HFFc6 (cell line): ENCODE data around the gene CDV3. TPM values are rescaled to one million over a fixed set of nuclear protein-coding genes. Genes with fewer than 3 reads are reported as not detected.

Source experiments
- DNase-seq: peaks from one replicate; pipeline ENCODE4 v3.0.0-alpha.2; 2018
- H3K27ac Mint-ChIP-seq: 2 replicates; pipeline ENCODE4 v1.8.0; 2020; ENCODE audit warnings: mild to moderate bottlenecking, mixed read lengths
- H3K27me3 Mint-ChIP-seq: 2 replicates; pipeline ENCODE4 v1.8.0; 2021; ENCODE audit warnings: mild to moderate bottlenecking, moderate library complexity, mixed read lengths; ENCODE audit not compliant: insufficient read depth
- H3K36me3 Mint-ChIP-seq: 2 replicates; pipeline ENCODE4 v1.8.0; 2021; ENCODE audit warnings: low read depth, mixed read lengths
- H3K4me1 Mint-ChIP-seq: 2 replicates; pipeline ENCODE4 v1.8.0; 2020; ENCODE audit warnings: low read depth, mixed read lengths
- H3K4me3 Mint-ChIP-seq: 2 replicates; pipeline ENCODE4 v1.8.0; 2020; ENCODE audit warnings: mild to moderate bottlenecking, moderate library complexity, mixed read lengths
- H3K9me3 Mint-ChIP-seq: 2 replicates; pipeline ENCODE4 v1.8.0; 2020; ENCODE audit warnings: mild to moderate bottlenecking, mixed read lengths
- total RNA-seq, 6 experiments: library from RNA; stranded (reverse); fragmentation: NEBNext Ultra II Directional; extraction: Animal tissue kit (Norgen Biotek cat#: 25700); gene quantifications; 2 replicates in 1 of 6; 3 replicates in 5 of 6; pipeline ENCODE4 v1.2.3, GENCODE V29; 2021
- TF ChIP-seq, protein P1 (sequence below): fragments of 200-600 bp; sonication (generic); IDR thresholded peaks from 2 replicates; pipeline ENCODE4 v1.5.0; 2021; ENCODE audit warnings: antibody characterized with exemption, mild to moderate bottlenecking

The CDV3 gene
- total RNA-seq, 6 experiments from 2014 or later: 163 to 208 (median 184) TPM

DNA sequence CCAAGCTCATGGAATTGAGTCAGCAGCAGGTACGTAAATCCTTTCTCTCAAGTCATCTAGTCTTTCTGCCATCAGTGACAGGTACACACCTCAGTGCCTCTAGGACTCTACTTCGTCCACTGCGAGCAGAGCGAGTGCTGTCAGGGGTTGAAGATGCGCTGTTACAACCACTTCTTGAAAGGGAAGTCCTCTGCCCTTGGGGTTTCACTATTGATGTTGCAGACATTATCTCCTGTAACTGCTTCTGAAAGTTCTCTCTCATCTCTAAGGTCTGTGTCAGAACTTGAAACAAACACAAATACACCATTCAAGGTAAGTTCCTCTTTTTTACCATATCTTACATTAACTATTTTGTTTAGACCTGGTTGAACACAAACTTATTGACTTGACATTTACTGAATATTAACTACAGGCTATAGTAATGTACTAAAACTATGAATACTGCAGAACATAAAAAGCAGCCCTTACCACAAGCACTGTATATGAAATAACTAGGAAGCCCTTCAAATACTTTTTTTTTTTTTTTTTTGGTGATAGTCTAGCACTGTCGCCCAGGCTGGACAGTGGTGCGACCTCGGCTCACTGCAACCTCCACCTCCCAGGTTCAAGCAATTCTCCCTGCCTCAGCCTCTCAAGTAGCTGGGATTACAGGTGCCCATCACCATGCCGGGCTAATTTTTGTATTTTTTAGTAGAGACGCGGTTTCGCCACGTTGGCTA, 46.7 kb downstream of the CDV3 start:
- H3K36me3 Mint-ChIP-seq: peaks cover 28% of the 10 kb centered on the region
- no peak overlapping the region for H3K27ac Mint-ChIP-seq
- no peak overlapping the region for H3K4me3 Mint-ChIP-seq
- DNase-seq: no peak
- H3K27me3 Mint-ChIP-seq: no peaks in the 10 kb centered on the region
- no peaks in the 10 kb centered on the region for H3K4me1 Mint-ChIP-seq
- TF ChIP-seq, protein P1, sequence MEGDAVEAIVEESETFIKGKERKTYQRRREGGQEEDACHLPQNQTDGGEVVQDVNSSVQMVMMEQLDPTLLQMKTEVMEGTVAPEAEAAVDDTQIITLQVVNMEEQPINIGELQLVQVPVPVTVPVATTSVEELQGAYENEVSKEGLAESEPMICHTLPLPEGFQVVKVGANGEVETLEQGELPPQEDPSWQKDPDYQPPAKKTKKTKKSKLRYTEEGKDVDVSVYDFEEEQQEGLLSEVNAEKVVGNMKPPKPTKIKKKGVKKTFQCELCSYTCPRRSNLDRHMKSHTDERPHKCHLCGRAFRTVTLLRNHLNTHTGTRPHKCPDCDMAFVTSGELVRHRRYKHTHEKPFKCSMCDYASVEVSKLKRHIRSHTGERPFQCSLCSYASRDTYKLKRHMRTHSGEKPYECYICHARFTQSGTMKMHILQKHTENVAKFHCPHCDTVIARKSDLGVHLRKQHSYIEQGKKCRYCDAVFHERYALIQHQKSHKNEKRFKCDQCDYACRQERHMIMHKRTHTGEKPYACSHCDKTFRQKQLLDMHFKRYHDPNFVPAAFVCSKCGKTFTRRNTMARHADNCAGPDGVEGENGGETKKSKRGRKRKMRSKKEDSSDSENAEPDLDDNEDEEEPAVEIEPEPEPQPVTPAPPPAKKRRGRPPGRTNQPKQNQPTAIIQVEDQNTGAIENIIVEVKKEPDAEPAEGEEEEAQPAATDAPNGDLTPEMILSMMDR: no peak
- no peaks in the 10 kb centered on the region for H3K9me3 Mint-ChIP-seq

GRCh38 chr3:133627789-133628188, 54.3 kb downstream of the CDV3 start:
- no peak for DNase-seq
- Mint-ChIP-seq H3K4me1 (0 out of 2 replicates have a peak, but pooled peaks cover 5% of the 10 kb centered on the region), H3K9me3 (no peaks in the 10 kb centered on the region), H3K27me3 (peaks cover 1% of the 10 kb centered on the region; the same call in 1 of the 2 replicates), H3K27ac (no peak overlapping the region), H3K36me3 (peaks cover 39% of the 10 kb centered on the region), H3K4me3 (no peak overlapping the region)
- TF ChIP-seq, protein P1: no peak

DNA sequence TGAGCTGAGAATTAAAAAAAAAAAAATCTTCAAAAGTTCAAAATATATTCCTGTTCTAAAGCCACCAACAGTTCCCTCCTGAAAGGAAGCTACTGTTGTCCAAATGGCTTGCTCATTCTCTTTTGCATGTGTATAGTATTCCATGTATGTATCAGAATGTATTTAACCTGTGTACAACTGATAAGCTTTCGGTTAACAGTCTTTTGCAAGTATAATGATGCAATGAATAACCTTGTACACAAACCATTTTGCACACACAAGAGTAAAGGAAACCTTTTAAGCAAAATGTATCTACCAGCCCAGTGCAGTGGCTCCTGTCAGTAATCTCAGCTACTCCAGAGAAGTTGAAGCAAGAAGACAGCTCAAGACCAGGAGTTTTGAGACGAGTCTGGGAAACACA, 55.7 kb downstream of the CDV3 start:
- TF ChIP-seq, protein P1: no peak
- peaks cover 1% of the 10 kb centered on the region; the same call in 1 of the 2 replicates for H3K27me3 Mint-ChIP-seq
- no peak for DNase-seq
- peaks cover 44% of the 10 kb centered on the region for H3K36me3 Mint-ChIP-seq
- no peaks in the 10 kb centered on the region for H3K9me3 Mint-ChIP-seq
- H3K4me1 Mint-ChIP-seq: 0 out of 2 replicates have a peak, but pooled peaks cover 5% of the 10 kb centered on the region
- no peak overlapping the region for H3K27ac Mint-ChIP-seq
- H3K4me3 Mint-ChIP-seq: no peak overlapping the region

GRCh38 chr3:133633439-133633838, 60.0 kb downstream of the CDV3 start:
- H3K4me1 Mint-ChIP-seq: 0 out of 2 replicates have a peak, but pooled peaks cover 5% of the 10 kb centered on the region
- H3K4me3 Mint-ChIP-seq: no peak overlapping the region
- H3K36me3 Mint-ChIP-seq: peaks cover 32% of the 10 kb centered on the region
- TF ChIP-seq, protein P1: no peak
- H3K27me3 Mint-ChIP-seq: peaks cover 3% of the 10 kb centered on the region
- no peak overlapping the region for H3K27ac Mint-ChIP-seq
- no peaks in the 10 kb centered on the region for H3K9me3 Mint-ChIP-seq
- no peak for DNase-seq

Other genes starting within 250 kb of the CDV3 start
- not detected for gene BFSP2, start 173.6 kb upstream of the CDV3 start, total RNA-seq
- 10 to 100 TPM; 14.5 to 24.7 (median 22.7) TPM for gene TOPBP1, start 88.3 kb downstream of the CDV3 start, total RNA-seq
- under 1 TPM in 5 of 6 experiments, not detected in 1; under 0.01 to 0.13 (median 0.02) TPM for gene TF, start 172.7 kb downstream of the CDV3 start, total RNA-seq
- gene SRPRB, start 232.1 kb downstream of the CDV3 start, total RNA-seq: 100 to 1,000 TPM in 3 of 6 experiments, 10 to 100 TPM in 3; 94.3 to 130 (median 99.4) TPM